K562 (cell line): ENCODE results near the gene PDRG1. TPM values are rescaled to one million over a fixed set of nuclear protein-coding genes. Genes with fewer than 3 reads are reported as not detected.

ENCODE experiments used
- CGGBP1 ChIP-seq: fragments of 250-450 bp; sonication (Bioruptor Pico); IDR thresholded peaks from 2 replicates; pipeline ENCODE4 v1.9.0; 2021; ENCODE audit warnings: mild to moderate bottlenecking
- CREB3L1 ChIP-seq: fragments of 450-650 bp; IDR thresholded peaks from 2 replicates; pipeline ENCODE4 v1.6.1; 2014; ENCODE audit warnings: low read depth, mild to moderate bottlenecking, moderate library complexity, borderline replicate concordance
- CSDE1 ChIP-seq, 2 experiments: fragments of 450-650 bp; IDR thresholded peaks; 2 replicates each; pipeline ENCODE4 v1.6.1; 2016; ENCODE audit warnings: mild to moderate bottlenecking in 1 of 2
- ELF4 ChIP-seq: fragments of 450-650 bp; formaldehyde crosslinking; IDR thresholded peaks from 2 replicates; pipeline ENCODE4 v1.4.0; 2022; ENCODE audit warnings: missing genetic modification characterization
- ETS2 ChIP-seq: IDR thresholded peaks from 2 replicates; pipeline ENCODE4 v1.6.1; 2016; ENCODE audit warnings: borderline replicate concordance, missing genetic modification characterization, mild to moderate bottlenecking, moderate library complexity, missing compliant biosample characterization; ENCODE audit not compliant: poor library complexity, severe bottlenecking
- EWSR1 ChIP-seq: fragments of 450-650 bp; IDR thresholded peaks from 2 replicates; pipeline ENCODE4 v1.6.1; 2018; ENCODE audit warnings: borderline replicate concordance, mild to moderate bottlenecking, low read depth, moderate library complexity; ENCODE audit not compliant: partially characterized antibody
- FIP1L1 ChIP-seq: fragments of 200-400 bp; formaldehyde crosslinking; IDR thresholded peaks from 2 replicates; pipeline ENCODE4 v1.6.1; 2018; ENCODE audit warnings: mild to moderate bottlenecking, low read depth, low read length; ENCODE audit not compliant: poor library complexity, severe bottlenecking
- FOXA1 ChIP-seq: fragments of 450-650 bp; IDR thresholded peaks from 2 replicates; pipeline ENCODE4 v1.6.1; 2016; ENCODE audit warnings: mild to moderate bottlenecking, borderline replicate concordance
- GTF2F1 ChIP-seq: IDR thresholded peaks from 2 replicates; pipeline ENCODE4 v1.6.1; 2011; ENCODE audit warnings: low read depth, low read length, improper control_type of control experiment
- HEY1 ChIP-seq: fragments of 250-450 bp; sonication (Bioruptor Pico); IDR thresholded peaks from 2 replicates; pipeline ENCODE4 v1.5.0; 2020; ENCODE audit warnings: mild to moderate bottlenecking, moderate library complexity, borderline replicate concordance
- HMG20B ChIP-seq: fragments of 250-450 bp; sonication (Bioruptor Pico); IDR thresholded peaks from 2 replicates; pipeline ENCODE4 v1.5.0; 2021; ENCODE audit warnings: mild to moderate bottlenecking
- HOXB6 ChIP-seq: fragments of 250-450 bp; sonication (Bioruptor Pico); IDR thresholded peaks from 2 replicates; pipeline ENCODE4 v1.5.1; 2022; ENCODE audit warnings: mild to moderate bottlenecking, borderline replicate concordance
- IRF2 ChIP-seq: sonication (generic); formaldehyde crosslinking; IDR thresholded peaks from 2 replicates; pipeline ENCODE4 v1.8.1; 2022; ENCODE audit warnings: mild to moderate bottlenecking, missing genetic modification reagents
- MXI1 ChIP-seq: IDR thresholded peaks from 2 replicates; pipeline ENCODE4 v1.6.1; 2011; ENCODE audit warnings: low read depth, mild to moderate bottlenecking, improper control_type of control experiment, low read length
- PBX2 ChIP-seq, 2 experiments: IDR thresholded peaks in 1 of 2; conservative IDR thresholded peaks in 1 of 2; 2 replicates each; pipeline ENCODE4 v1.6.1; 2016; ENCODE audit warnings: low read depth in 2 of 2, mild to moderate bottlenecking in 1 of 2, missing compliant biosample characterization in 1 of 2, missing genetic modification characterization in 1 of 2, moderate library complexity in 1 of 2
- PHB2 ChIP-seq: fragments of 450-650 bp; IDR thresholded peaks from 2 replicates; pipeline ENCODE4 v1.6.1; 2017; ENCODE audit warnings: low read depth
- PHF8 ChIP-seq: fragments of 200-600 bp; sonication (generic); IDR thresholded peaks from 2 replicates; pipeline ENCODE4 v1.6.1; 2012; ENCODE audit warnings: mixed run types, mild to moderate bottlenecking, inconsistent platforms, low read length, moderate library complexity, borderline replicate concordance
- POLR2B ChIP-seq: fragments of 450-650 bp; IDR thresholded peaks from 2 replicates; pipeline ENCODE4 v1.6.1; 2018; ENCODE audit warnings: low read depth; ENCODE audit not compliant: partially characterized antibody
- RFX5 ChIP-seq: IDR thresholded peaks from 2 replicates; pipeline ENCODE4 v1.6.1; 2011; ENCODE audit warnings: low read depth, mild to moderate bottlenecking, improper control_type of control experiment, low read length
- RUNX1 ChIP-seq: sonication (generic); IDR thresholded peaks from 2 replicates; pipeline ENCODE4 v1.6.1; 2016; ENCODE audit warnings: antibody characterized with exemption, low read depth
- TAF1 ChIP-seq: IDR thresholded peaks from 2 replicates; pipeline ENCODE4 v1.6.1; 2011; ENCODE audit warnings: mild to moderate bottlenecking, low read length, moderate library complexity; ENCODE audit not compliant: insufficient read depth, control insufficient read depth, severe bottlenecking; ENCODE audit errors: extremely low read depth
- TARDBP ChIP-seq: fragments of 450-650 bp; IDR thresholded peaks from 2 replicates; pipeline ENCODE4 v1.6.1; 2016
- ZKSCAN3 ChIP-seq: fragments of 250-450 bp; sonication (Bioruptor Pico); IDR thresholded peaks from 2 replicates; pipeline ENCODE4 v1.4.0; 2020
- ZNF134 ChIP-seq: fragments of 250-450 bp; sonication (Bioruptor Pico); conservative IDR thresholded peaks from 2 replicates; pipeline ENCODE4 v1.4.0; 2020
- polyA plus RNA-seq, 8 experiments: library from polyadenylated mRNA; depleted of rRNA in 4 of 8; stranded (reverse) in 5 of 8; unstranded in 3 of 8; fragments of >200 nt; fragmentation: Nextera tagmentation in 2 of 8; fragmentation: Illumina TruSeq in 1 of 8; extraction: Ambion mirVana in 2 of 8; extraction: Trizol in 1 of 8; gene quantifications; 2 replicates each; pipeline versions ENCODE4 v1.2.1 to v1.2.3, GENCODE V29; 2011 to 2014; ENCODE audit warnings: inconsistent platforms in 1 of 8, missing spikeins in 1 of 8
- total RNA-seq, 7 experiments: library from RNA; depleted of rRNA in 6 of 7; stranded (reverse); fragments of >200 nt in 6 of 7; fragmentation: Illumina TruSeq in 2 of 7; extraction: Trizol in 2 of 7; gene quantifications; 2 replicates each; pipeline versions ENCODE4 v1.2.1 to v1.2.3, GENCODE V29; 2011 to 2021; ENCODE audit warnings: low replicate concordance in 1 of 7

The PDRG1 gene
- total and polyA plus RNA-seq, 9 of the 15 experiments (the other 6 are each of a cell fraction or from before 2014, with no cell fraction given), result 12.6 to 58.6 (median 26.1) TPM

GRCh38 chr20:31951530-31952453, at the start of gene PDRG1 (continued):
- TF ChIP-seq FIP1L1, result peak; percentile 90
- TF ChIP-seq GTF2F1, result 0 out of 2 replicates have a peak, but pooled peaks have one; percentile 51
- TF ChIP-seq RUNX1, result no peak
- no peak for TF ChIP-seq EWSR1
- no peak for TF ChIP-seq CGGBP1 (CRISPR knock-in tag)
- TF ChIP-seq RFX5, result no peak
- TF ChIP-seq HMG20B (CRISPR knock-in tag), result no peak
- no peak for TF ChIP-seq PBX2 (CRISPR knock-in tag; IDR thresholded peaks at IDR 0.05; ENCODE audit: low read depth)
- no peak for TF ChIP-seq PBX2 (tag; conservative IDR thresholded peaks at IDR 0.05; ENCODE audit: low read depth)
- TF ChIP-seq IRF2 (CRISPR knock-in tag), result no peak
- peak; percentile 95 for TF ChIP-seq POLR2B
- TF ChIP-seq CSDE1 (IDR thresholded peaks at IDR 0.05), result no peak
- no peak for TF ChIP-seq PHB2
- no peak for TF ChIP-seq ETS2 (tag)
- TF ChIP-seq ZNF134 (CRISPR knock-in tag), result no peak
- TF ChIP-seq ZKSCAN3 (CRISPR knock-in tag), result no peak
- peak; percentile 90; the same call in 1 of the 2 replicates for TF ChIP-seq PHF8
- TF ChIP-seq FOXA1, result no peak
- no peak for TF ChIP-seq MXI1
- TF ChIP-seq TARDBP, result peak; percentile 70; the same call in 1 of the 2 replicates
- TF ChIP-seq HEY1 (CRISPR knock-in tag), result no peak
- TF ChIP-seq CREB3L1, result peak; percentile 94
- TF ChIP-seq TAF1, result peak; percentile 66
- TF ChIP-seq HOXB6, result no peak
- TF ChIP-seq ELF4, result peak; percentile 42; the same call in 1 of the 2 replicates
